Right atrium auricular region (tissue), 2 donors: ENCODE results near the gene SLC6A17. TPM values are rescaled to one million over a fixed set of nuclear protein-coding genes. Genes with fewer than 3 reads are reported as not detected.

Experiments
- DNase-seq: peaks from one replicate; pipeline ENCODE4 v3.0.0-alpha.2; 2019; ENCODE audit warnings: low spot score
- H3K27ac ChIP-seq, 2 donors: fragments of 200-600 bp; sonication (generic); 1 replicate in 1 of 2; 2 replicates in 1 of 2; pipeline ENCODE4 v1.5.1; 2016 to 2019
- H3K27me3 ChIP-seq, 2 donors: fragments of 200-600 bp; sonication (generic); one replicate each; pipeline versions ENCODE4 v1.5.1 to v1.6.0; 2017 to 2019
- H3K36me3 ChIP-seq: fragments of 200-600 bp; sonication (generic); one replicate; pipeline ENCODE4 v1.5.1; 2016
- H3K4me1 ChIP-seq, 2 donors: fragments of 200-600 bp; sonication (generic); one replicate each; pipeline versions ENCODE4 v1.5.1 to v1.6.0; 2017 to 2019
- H3K4me3 ChIP-seq, 2 donors: fragments of 200-600 bp; sonication (generic); 1 replicate in 1 of 2; 2 replicates in 1 of 2; pipeline ENCODE4 v1.5.1; 2017 to 2019; ENCODE audit warnings: mild to moderate bottlenecking in 1 of 2, moderate library complexity in 1 of 2
- H3K9me3 ChIP-seq, 2 donors: fragments of 200-600 bp; sonication (generic); one replicate each; pipeline ENCODE4 v1.5.1; 2019
- total RNA-seq, 2 donors: library from RNA; depleted of rRNA; stranded (reverse); fragments of >200 nt; gene quantifications; one replicate each; pipeline ENCODE4 v1.1.0, GENCODE V29; 2016
- TF ChIP-seq, protein P1 (sequence below), 2 donors: fragments of 200-600 bp; sonication (generic); IDR thresholded peaks; one replicate each; pipeline ENCODE4 v1.5.1; 2019; ENCODE audit warnings: antibody characterized with exemption in 2 of 2

The SLC6A17 gene
- total RNA-seq, 2 donors from 2014 or later: not detected

DNA sequence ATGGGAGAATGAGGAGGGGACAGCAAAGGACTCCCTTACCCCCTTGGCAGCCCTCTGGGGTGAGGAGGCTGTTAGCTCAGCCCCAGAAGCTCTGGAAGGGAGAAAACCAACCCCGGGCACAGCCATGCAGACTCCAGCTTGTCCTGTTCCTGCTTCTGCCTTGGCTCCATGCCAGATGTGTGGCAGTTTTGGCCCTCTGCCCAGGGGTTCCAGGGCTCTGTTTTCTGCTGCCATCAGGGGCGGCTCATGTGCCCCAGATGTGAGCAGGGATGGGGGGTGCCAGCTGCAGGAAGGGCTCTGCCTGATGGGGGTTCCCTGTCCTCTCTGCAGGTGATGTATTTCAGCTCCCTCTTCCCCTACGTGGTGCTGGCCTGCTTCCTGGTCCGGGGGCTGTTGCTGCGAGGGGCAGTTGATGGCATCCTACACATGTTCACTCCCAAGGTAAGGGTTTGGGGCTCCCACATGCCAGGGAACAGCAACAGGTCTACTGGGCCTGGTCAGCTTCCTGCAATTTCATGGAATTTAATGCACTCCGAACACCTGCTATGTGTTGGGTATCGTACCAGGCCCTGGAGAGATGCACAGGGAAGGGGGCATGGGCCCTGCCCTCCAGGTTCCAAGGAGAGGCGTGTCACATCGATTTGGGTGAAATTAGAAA, 26.1 kb downstream of the SLC6A17 start:
- TF ChIP-seq, protein P1, sequence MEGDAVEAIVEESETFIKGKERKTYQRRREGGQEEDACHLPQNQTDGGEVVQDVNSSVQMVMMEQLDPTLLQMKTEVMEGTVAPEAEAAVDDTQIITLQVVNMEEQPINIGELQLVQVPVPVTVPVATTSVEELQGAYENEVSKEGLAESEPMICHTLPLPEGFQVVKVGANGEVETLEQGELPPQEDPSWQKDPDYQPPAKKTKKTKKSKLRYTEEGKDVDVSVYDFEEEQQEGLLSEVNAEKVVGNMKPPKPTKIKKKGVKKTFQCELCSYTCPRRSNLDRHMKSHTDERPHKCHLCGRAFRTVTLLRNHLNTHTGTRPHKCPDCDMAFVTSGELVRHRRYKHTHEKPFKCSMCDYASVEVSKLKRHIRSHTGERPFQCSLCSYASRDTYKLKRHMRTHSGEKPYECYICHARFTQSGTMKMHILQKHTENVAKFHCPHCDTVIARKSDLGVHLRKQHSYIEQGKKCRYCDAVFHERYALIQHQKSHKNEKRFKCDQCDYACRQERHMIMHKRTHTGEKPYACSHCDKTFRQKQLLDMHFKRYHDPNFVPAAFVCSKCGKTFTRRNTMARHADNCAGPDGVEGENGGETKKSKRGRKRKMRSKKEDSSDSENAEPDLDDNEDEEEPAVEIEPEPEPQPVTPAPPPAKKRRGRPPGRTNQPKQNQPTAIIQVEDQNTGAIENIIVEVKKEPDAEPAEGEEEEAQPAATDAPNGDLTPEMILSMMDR (IDR thresholded peaks at IDR 0.05): no peak
- Histone ChIP-seq H3K27ac (no peak overlapping the region), H3K9me3 (no peaks in the 10 kb centered on the region), H3K4me3 (no peak overlapping the region), H3K4me1 (peaks cover 0 to 8% of the 10 kb centered on the region in 2 donors), H3K27me3 (no peaks in the 10 kb centered on the region), H3K36me3 (no peaks in the 10 kb centered on the region)
- DNase-seq: no peak

DNA sequence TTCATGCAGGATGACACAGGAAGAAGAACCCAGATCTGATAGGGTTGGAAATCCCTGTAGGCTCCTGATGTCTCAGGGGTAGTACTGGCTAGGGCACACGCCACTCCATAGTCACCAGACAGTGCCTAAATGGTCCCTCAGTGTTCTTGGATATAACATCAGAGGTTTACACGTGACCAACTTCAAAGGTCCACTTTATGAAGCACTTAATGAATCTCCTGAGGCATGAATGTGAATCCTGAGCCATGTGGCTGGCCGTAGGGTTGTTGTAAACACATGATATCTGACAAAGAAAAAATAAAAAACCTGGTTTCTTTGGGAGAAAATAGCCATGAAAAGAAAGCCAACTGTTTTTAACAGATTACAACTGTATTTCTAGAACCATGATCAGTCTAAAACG, 27.5 kb downstream of the SLC6A17 start:
- H3K27me3 ChIP-seq: no peaks in the 10 kb centered on the region
- no peaks in the 10 kb centered on the region for H3K9me3 ChIP-seq
- TF ChIP-seq, protein P1 (IDR thresholded peaks at IDR 0.05): no peak
- H3K27ac ChIP-seq: no peak overlapping the region
- no peak overlapping the region for H3K4me3 ChIP-seq
- peaks cover 0 to 8% of the 10 kb centered on the region in 2 donors for H3K4me1 ChIP-seq
- H3K36me3 ChIP-seq: no peaks in the 10 kb centered on the region
- DNase-seq: no peak

DNA sequence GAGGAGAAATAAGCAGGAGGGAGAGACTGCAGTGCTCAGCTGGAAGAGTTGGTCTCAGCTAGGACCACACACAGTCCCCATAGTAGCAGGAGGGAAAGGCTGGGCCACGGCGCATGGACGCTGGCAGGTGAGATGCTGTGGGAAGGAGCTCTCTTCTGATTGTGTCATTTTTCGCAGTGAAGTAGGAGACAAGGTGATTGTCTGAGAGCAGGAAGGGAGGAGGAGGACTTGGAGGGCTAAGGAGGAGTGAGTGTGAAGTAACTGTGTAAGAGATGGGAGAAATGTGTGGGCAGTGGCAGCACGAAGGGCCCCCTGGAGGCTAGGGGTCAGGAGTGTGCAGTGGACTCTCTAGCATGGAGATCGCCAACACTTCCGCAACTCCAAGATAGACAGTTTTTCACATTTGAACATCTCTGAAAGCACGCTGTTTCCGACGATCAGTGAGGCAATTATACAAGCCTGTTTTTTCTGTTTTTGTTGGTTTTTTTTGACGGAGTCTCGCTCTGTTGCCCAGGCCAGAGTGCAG, 33.4 kb downstream of the SLC6A17 start:
- Histone ChIP-seq H3K36me3 (no peaks in the 10 kb centered on the region), H3K27ac (no peak overlapping the region), H3K27me3 (no peaks in the 10 kb centered on the region), H3K4me1 (peaks cover 0 to 23% of the 10 kb centered on the region in 2 donors), H3K4me3 (no peak overlapping the region), H3K9me3 (no peaks in the 10 kb centered on the region)
- DNase-seq: no peak
- TF ChIP-seq, protein P1 (IDR thresholded peaks at IDR 0.05): no peak

DNA sequence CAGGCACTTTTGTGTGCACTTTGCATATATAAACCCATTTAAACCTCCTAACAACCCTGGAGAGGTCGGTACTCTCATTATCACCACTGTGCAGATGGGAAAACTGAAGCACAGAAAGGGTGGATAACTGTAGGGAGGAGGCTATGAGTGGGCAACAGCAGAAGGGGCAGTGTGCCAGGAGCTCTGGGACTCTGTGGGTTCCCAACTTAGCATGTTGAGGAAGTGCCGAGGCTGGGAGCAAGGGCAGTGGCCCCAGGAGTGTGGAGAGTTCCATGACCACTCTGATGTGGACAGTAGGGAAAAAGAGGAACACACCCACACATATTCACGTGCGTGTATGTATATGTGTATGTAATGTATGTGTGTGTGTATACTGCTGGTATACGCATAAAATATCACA, 34.2 kb downstream of the SLC6A17 start:
- H3K4me1 ChIP-seq: peaks cover 0 to 29% of the 10 kb centered on the region in 2 donors
- no peaks in the 10 kb centered on the region for H3K27me3 ChIP-seq
- DNase-seq: no peak
- TF ChIP-seq, protein P1 (IDR thresholded peaks at IDR 0.05): no peak
- H3K9me3 ChIP-seq: no peaks in the 10 kb centered on the region
- no peak overlapping the region for H3K27ac ChIP-seq
- no peaks in the 10 kb centered on the region for H3K36me3 ChIP-seq
- H3K4me3 ChIP-seq: no peak overlapping the region

DNA sequence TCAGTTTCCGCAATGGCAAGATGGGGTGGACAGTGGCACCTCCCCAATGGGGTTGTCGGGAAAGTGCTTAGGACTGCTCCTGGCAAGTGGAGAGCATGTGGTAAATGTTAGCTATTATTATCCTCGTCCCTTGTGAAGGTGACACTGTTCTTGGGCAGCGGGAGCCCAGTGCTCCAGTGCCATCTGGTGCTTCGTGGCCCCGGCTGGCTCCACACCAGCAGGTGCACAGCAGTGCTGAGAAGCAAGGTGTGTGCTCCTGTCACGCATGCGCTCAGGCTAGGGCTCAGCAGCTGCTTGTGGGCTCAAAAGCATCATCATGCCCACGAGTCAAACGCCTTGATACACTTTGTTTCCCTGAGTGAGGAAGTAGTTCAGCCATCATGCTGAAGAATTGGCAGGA, 34.9 kb downstream of the SLC6A17 start:
- no peaks in the 10 kb centered on the region for H3K36me3 ChIP-seq
- no peak for DNase-seq
- no peak overlapping the region for H3K4me3 ChIP-seq
- TF ChIP-seq, protein P1 (IDR thresholded peaks at IDR 0.05): peak in 1 of 2 donors; percentile 44
- H3K4me1 ChIP-seq: peaks cover 0 to 29% of the 10 kb centered on the region in 2 donors
- H3K9me3 ChIP-seq: no peaks in the 10 kb centered on the region
- H3K27me3 ChIP-seq: no peaks in the 10 kb centered on the region
- no peak overlapping the region for H3K27ac ChIP-seq

DNA sequence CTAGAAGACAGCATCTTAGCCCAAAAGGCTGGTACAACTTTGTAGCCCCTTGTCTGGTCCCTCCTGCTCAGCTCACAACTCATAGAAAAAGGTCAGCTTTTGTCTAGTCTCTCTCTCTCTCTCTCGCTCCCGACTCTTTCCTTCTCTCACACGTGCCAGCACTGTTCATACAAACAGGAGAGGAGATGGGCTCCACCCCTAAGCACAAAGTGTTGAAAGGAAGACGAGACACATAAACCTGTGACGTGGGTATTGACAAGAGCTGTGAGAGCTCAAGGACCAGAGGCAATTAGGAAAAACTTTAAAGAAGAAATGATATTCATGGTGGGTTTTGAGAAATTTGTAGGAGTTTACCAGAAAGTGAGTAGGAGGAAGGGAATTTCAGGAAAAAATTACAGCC, 36.3 kb downstream of the SLC6A17 start:
- no peak for DNase-seq
- TF ChIP-seq, protein P1 (IDR thresholded peaks at IDR 0.05): no peak
- peaks cover 0 to 29% of the 10 kb centered on the region in 2 donors for H3K4me1 ChIP-seq
- no peaks in the 10 kb centered on the region for H3K9me3 ChIP-seq
- H3K4me3 ChIP-seq: no peak overlapping the region
- H3K27me3 ChIP-seq: no peaks in the 10 kb centered on the region
- H3K27ac ChIP-seq: peak overlapping the region; percentile 77 to 79
- H3K36me3 ChIP-seq: no peaks in the 10 kb centered on the region
